NOMO-1 treated with dmso at 0.1 percent for 144 hours (cell line): ENCODE results near the gene PROSER2.

Experiments used
- DNase-seq: peaks from one replicate; lab custom pipeline; 2025; ENCODE audit not compliant: unreplicated experiment; lab: John Stamatoyannopoulos, UW

Gene PROSER2

GRCh38 chr10:11906714-11907113, 83.6 kb downstream of the PROSER2 start:
- no peak for DNase-seq

- no peak for DNase-seq
These were observed 84.8 kb downstream of the PROSER2 start for GRCh38 chr10:11907914-11908313.

- no peak for DNase-seq
These were observed 85.4 kb downstream of the PROSER2 start for GRCh38 chr10:11908536-11908935.

GRCh38 chr10:11908991-11909390, 85.8 kb downstream of the PROSER2 start:
- no peak for DNase-seq

GRCh38 chr10:11909618-11910017, 86.5 kb downstream of the PROSER2 start:
- no peak for DNase-seq

- DNase-seq = no peak
These were observed 86.9 kb downstream of the PROSER2 start for GRCh38 chr10:11910102-11910501.

- no peak for DNase-seq
These were observed 90.0 kb downstream of the PROSER2 start for GRCh38 chr10:11913079-11913641.

- DNase-seq = no peak
These were observed 95.2 kb downstream of the PROSER2 start for GRCh38 chr10:11918384-11918783.

GRCh38 chr10:11919271-11919670, 96.1 kb downstream of the PROSER2 start:
- no peak for DNase-seq
